Calu3 (cell line): ENCODE measurements around the gene TMEM236. TPM values are rescaled to one million over a fixed set of nuclear protein-coding genes. Genes with fewer than 3 reads are reported as not detected.

Experiments
- BruUV-seq: library from RNA; stranded (reverse); fragments of 400-500 nt; replicated peaks from 2 replicates; lab custom pipeline; 2021; lab: Mats Ljungman, UMichigan
- CTCF ChIA-PET: fragments of 300-600 bp; sonication (Branson Sonifier 250); formaldehyde crosslinking; loops from one replicate; lab custom pipeline; 2022; ENCODE audit warnings: antibody characterized with exemption; lab: Charles Lee
- DNase-seq: peaks from one replicate; pipeline ENCODE4 v3.0.0; 2022
- H3K27ac Mint-ChIP-seq: one replicate; pipeline ENCODE4 v1.8.0; 2022; ENCODE audit warnings: mixed read lengths; ENCODE audit not compliant: unreplicated experiment
- H3K27me3 Mint-ChIP-seq: one replicate; pipeline ENCODE4 v1.8.0; 2022; ENCODE audit warnings: mixed read lengths; ENCODE audit not compliant: unreplicated experiment
- H3K36me3 Mint-ChIP-seq: one replicate; pipeline ENCODE4 v1.8.0; 2022; ENCODE audit warnings: mild to moderate bottlenecking, moderate library complexity, mixed read lengths; ENCODE audit not compliant: insufficient read depth, unreplicated experiment
- H3K4me1 Mint-ChIP-seq: one replicate; pipeline ENCODE4 v1.8.0; 2022; ENCODE audit warnings: mild to moderate bottlenecking, low read depth, mixed read lengths; ENCODE audit not compliant: unreplicated experiment
- H3K4me3 Mint-ChIP-seq: one replicate; pipeline ENCODE4 v1.8.0; 2022; ENCODE audit warnings: mild to moderate bottlenecking, low read depth, moderate library complexity, mixed read lengths; ENCODE audit not compliant: unreplicated experiment
- H3K9me3 Mint-ChIP-seq: one replicate; pipeline ENCODE4 v1.8.0; 2022; ENCODE audit warnings: low read depth, mixed read lengths; ENCODE audit not compliant: unreplicated experiment
- intact Hi-C: fragments of 100-400 bp; cut with micrococcal nuclease; formaldehyde crosslinking; loops from one replicate; pipeline ENCODE4 v1.10.0; 2022; ENCODE audit not compliant: unreplicated experiment
- total RNA-seq: library from RNA; stranded (reverse); gene quantifications from 2 replicates; pipeline ENCODE4 v1.2.3, GENCODE V29; 2022
- TF ChIP-seq, protein P1 (sequence below): fragments of 200-600 bp; IDR thresholded peaks from one replicate; pipeline ENCODE4 v1.8.0; 2022; ENCODE audit warnings: antibody characterized with exemption; ENCODE audit not compliant: unreplicated experiment

Gene TMEM236
- total RNA-seq, 1 experiment from 2014 or later: 0.38 TPM

GRCh38 chr10:17731331-17732020, 20.5 kb upstream of the TMEM236 start:
- DNase-seq: no peak
- Mint-ChIP-seq H3K9me3 (no peaks in the 10 kb centered on the region), H3K27ac (no peak overlapping the region), H3K4me1 (no peaks in the 10 kb centered on the region), H3K4me3 (no peak overlapping the region), H3K36me3 (no peaks in the 10 kb centered on the region), H3K27me3 (no peaks in the 10 kb centered on the region)
- TF ChIP-seq, protein P1, sequence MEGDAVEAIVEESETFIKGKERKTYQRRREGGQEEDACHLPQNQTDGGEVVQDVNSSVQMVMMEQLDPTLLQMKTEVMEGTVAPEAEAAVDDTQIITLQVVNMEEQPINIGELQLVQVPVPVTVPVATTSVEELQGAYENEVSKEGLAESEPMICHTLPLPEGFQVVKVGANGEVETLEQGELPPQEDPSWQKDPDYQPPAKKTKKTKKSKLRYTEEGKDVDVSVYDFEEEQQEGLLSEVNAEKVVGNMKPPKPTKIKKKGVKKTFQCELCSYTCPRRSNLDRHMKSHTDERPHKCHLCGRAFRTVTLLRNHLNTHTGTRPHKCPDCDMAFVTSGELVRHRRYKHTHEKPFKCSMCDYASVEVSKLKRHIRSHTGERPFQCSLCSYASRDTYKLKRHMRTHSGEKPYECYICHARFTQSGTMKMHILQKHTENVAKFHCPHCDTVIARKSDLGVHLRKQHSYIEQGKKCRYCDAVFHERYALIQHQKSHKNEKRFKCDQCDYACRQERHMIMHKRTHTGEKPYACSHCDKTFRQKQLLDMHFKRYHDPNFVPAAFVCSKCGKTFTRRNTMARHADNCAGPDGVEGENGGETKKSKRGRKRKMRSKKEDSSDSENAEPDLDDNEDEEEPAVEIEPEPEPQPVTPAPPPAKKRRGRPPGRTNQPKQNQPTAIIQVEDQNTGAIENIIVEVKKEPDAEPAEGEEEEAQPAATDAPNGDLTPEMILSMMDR: no peak
- no TSS peak for BruUV-seq
- intact Hi-C loops: no loop called here
- CTCF ChIA-PET: interaction anchor here (0.7 kb wide), 1 partner anchor 553 kb away, joined by 3 read pairs; no protein-coding TSS in a partner anchor

DNA sequence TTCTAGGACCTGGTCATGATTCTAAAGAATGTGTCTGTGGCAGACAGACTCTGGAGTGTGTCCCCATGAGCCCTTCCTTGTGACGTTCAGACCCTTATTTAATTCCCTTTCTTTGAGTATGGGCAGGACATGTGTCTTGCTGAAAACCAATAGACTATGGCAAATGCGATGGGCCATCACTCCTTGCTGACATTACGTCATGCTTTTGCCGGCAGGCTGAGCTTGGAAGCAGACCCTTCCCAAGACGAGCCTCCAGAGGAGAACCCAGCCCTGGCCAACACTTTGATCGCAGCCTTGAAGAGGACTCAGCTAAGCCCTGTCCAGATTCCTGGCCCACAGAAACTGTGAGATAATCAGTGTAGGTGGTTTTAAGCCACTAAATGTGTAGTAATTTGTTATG, 18.4 kb upstream of the TMEM236 start:
- Mint-ChIP-seq H3K27me3 (no peaks in the 10 kb centered on the region), H3K36me3 (no peaks in the 10 kb centered on the region), H3K27ac (no peak overlapping the region), H3K9me3 (no peaks in the 10 kb centered on the region), H3K4me3 (no peak overlapping the region), H3K4me1 (no peaks in the 10 kb centered on the region)
- CTCF ChIA-PET: no interaction called here
- BruUV-seq: no TSS peak
- DNase-seq: no peak
- intact Hi-C loops: no loop called here
- TF ChIP-seq, protein P1: no peak

DNA sequence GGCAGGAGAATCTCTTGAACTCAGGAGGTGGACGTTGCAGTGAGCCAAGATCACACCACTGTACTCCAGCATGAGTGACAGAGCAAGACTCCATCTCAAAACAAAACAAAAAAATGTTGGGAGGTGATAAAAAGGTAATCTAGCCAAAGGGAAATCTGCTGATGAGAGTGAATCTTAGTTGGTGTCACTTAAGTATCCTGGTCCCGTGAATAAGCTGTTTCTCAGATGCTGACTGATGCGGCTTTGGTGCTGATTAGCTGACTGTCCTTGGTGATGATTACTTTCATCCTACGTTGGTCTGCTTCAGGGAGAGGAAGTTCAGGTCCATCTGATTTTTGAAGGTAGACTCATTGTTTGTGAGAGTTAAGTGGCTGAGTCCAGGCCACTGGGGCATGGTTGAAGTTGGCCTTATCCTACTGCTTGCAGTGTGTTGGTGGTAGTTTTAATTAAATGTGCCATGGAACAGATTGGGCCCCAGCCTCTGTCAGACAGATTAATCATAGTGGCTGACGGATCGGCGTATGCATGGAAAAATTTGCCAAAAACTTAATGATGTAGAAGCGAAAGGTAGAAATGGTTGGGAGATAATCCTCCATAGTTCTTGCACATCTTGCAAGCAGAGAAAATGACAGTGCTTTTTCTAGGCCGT, 17.4 kb upstream of the TMEM236 start:
- Mint-ChIP-seq H3K27ac (no peak overlapping the region), H3K9me3 (no peaks in the 10 kb centered on the region), H3K36me3 (no peaks in the 10 kb centered on the region), H3K4me1 (no peaks in the 10 kb centered on the region), H3K27me3 (no peaks in the 10 kb centered on the region), H3K4me3 (no peak overlapping the region)
- BruUV-seq: no TSS peak
- no peak for DNase-seq
- CTCF ChIA-PET: no interaction called here
- TF ChIP-seq, protein P1: no peak
- intact Hi-C loops: loop anchor here (5.0 kb wide), 1 partner anchor 503 kb away; no protein-coding TSS in a partner anchor

- intact Hi-C loops: loop anchor here (5.0 kb wide), 1 partner anchor 502 kb away; no protein-coding TSS in a partner anchor
- BruUV-seq: no TSS peak
These were observed 16.6 kb upstream of the TMEM236 start for GRCh38 chr10:17735166-17735941.

More at GRCh38 chr10:17735166-17735941, 16.6 kb upstream of the TMEM236 start:
- no peak overlapping the region for H3K4me3 Mint-ChIP-seq
- CTCF ChIA-PET: interaction anchor here (0.7 kb wide), 1 partner anchor 9 kb away, joined by 6 read pairs; no protein-coding TSS in a partner anchor
- no peaks in the 10 kb centered on the region for H3K9me3 Mint-ChIP-seq
- no peaks in the 10 kb centered on the region for H3K27me3 Mint-ChIP-seq
- H3K27ac Mint-ChIP-seq: no peak overlapping the region
- no peak for DNase-seq
- TF ChIP-seq, protein P1: no peak
- no peaks in the 10 kb centered on the region for H3K4me1 Mint-ChIP-seq
- no peaks in the 10 kb centered on the region for H3K36me3 Mint-ChIP-seq
